Measurements from ENCODE around the gene PRLR. TPM values are rescaled to one million over a fixed set of nuclear protein-coding genes. Genes with fewer than 3 reads are reported as not detected.

Gene PRLR
- total RNA-seq, 1 experiment from 2014 or later = 2.5 TPM

DNA sequence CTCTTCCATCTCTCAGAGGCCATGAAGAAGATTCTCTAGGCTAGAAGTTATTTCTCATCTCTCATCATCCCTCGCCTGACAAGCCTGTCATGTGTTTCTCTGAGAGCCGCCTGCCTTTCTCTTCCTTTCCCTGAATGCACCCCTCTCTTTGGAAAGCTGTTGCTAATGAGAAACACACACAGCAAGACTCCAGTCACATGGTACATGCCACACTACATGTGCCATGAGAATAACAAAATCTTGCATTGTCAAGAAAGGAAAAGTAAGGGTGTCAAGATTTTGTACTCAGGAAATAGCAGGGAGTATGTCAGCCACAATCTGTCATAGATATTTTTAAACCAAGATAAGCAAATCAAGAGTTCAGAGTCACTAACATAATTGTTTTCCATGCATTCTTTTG is 191.4 kb downstream of the PRLR start:
- TF ChIP-seq, protein P1, sequence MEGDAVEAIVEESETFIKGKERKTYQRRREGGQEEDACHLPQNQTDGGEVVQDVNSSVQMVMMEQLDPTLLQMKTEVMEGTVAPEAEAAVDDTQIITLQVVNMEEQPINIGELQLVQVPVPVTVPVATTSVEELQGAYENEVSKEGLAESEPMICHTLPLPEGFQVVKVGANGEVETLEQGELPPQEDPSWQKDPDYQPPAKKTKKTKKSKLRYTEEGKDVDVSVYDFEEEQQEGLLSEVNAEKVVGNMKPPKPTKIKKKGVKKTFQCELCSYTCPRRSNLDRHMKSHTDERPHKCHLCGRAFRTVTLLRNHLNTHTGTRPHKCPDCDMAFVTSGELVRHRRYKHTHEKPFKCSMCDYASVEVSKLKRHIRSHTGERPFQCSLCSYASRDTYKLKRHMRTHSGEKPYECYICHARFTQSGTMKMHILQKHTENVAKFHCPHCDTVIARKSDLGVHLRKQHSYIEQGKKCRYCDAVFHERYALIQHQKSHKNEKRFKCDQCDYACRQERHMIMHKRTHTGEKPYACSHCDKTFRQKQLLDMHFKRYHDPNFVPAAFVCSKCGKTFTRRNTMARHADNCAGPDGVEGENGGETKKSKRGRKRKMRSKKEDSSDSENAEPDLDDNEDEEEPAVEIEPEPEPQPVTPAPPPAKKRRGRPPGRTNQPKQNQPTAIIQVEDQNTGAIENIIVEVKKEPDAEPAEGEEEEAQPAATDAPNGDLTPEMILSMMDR (conservative IDR thresholded peaks at IDR 0.05) = no peak
- Histone ChIP-seq H3K4me1 (ENCODE audit: insufficient read depth, low read length) (peaks cover 3% of the 10 kb centered on the region; the same call in 1 of the 2 replicates), H2BK5ac (ENCODE audit: insufficient read length, low read length) (no peak overlapping the region), H3K9me3 (ENCODE audit: control insufficient read depth, low read depth, low read length) (no peaks in the 10 kb centered on the region), H3K27ac (ENCODE audit: insufficient read length, low read depth, low read length) (no peak overlapping the region), H3K56ac (ENCODE audit: insufficient read length, low read depth, low read length) (no peak overlapping the region), H2BK120ac (ENCODE audit: low read depth, low read length, poor library complexity, severe bottlenecking) (no peak overlapping the region), H3K79me2 (ENCODE audit: insufficient read depth, low read length) (no peaks in the 10 kb centered on the region), H3K4me2 (ENCODE audit: insufficient read depth, insufficient read length, low read length) (no peak overlapping the region), H2AFZ (ENCODE audit: low read length) (no peak overlapping the region), H2BK15ac (ENCODE audit: low read depth, low read length) (no peak overlapping the region), H3T11ph (ENCODE audit: low read length) (no peak overlapping the region), H2AK5ac (ENCODE audit: insufficient read length, low read length) (no peak overlapping the region), H3K27me3 (ENCODE audit: insufficient read depth, low read length) (no peaks in the 10 kb centered on the region), H3K4ac (ENCODE audit: low read depth, low read length) (no peak overlapping the region), H2BK12ac (ENCODE audit: insufficient read length, low read depth, low read length) (no peak overlapping the region), H3K18ac (ENCODE audit: insufficient read length, low read depth, low read length) (no peak overlapping the region), H3K23me2 (ENCODE audit: insufficient read length, low read depth, low read length, poor library complexity, severe bottlenecking) (no peaks in the 10 kb centered on the region), H4K20me1 (ENCODE audit: control insufficient read depth, insufficient read depth, insufficient read length) (no peaks in the 10 kb centered on the region), H4K8ac (replicated peaks; ENCODE audit: insufficient read length, low read depth, low read length) (no peak overlapping the region), H3K14ac (ENCODE audit: insufficient read depth, low read length) (no peak overlapping the region), H3K79me1 (ENCODE audit: insufficient read depth, low read depth, low read length, poor library complexity, severe bottlenecking) (no peaks in the 10 kb centered on the region), H3K9ac (ENCODE audit: extremely low read depth, insufficient read length, low read length) (no peak overlapping the region), H3K23ac (ENCODE audit: insufficient read length, low read depth, low read length) (no peak overlapping the region), H2BK20ac (ENCODE audit: low read depth, low read length, poor library complexity, severe bottlenecking) (no peak overlapping the region), H4K5ac (ENCODE audit: insufficient read length, low read depth, low read length) (no peak overlapping the region), H4K91ac (ENCODE audit: insufficient read length, low read depth, low read length) (no peak overlapping the region)
- H3K4me3 Mint-ChIP-seq = no peak overlapping the region
- H3K27me3 Mint-ChIP-seq (ENCODE audit: low read depth) = no peaks in the 10 kb centered on the region
- no peaks in the 10 kb centered on the region for H3K36me3 Mint-ChIP-seq (ENCODE audit: insufficient read depth in 1 of 3, low read depth in 3 of 3)
- H3K27ac Mint-ChIP-seq = no peak overlapping the region; a peak in 1 of 7 replicates
- peaks cover 12 to 21% of the 10 kb centered on the region in 2 experiments for H3K4me1 Mint-ChIP-seq
- no peaks in the 10 kb centered on the region for H3K9me3 Mint-ChIP-seq
- no peak for DNase-seq
- WGBS (ENCODE audit: extremely low coverage, insufficient read length, low lambda C conversion rate) = no CpG with 5 or more reads among the region's 2 CpGs
